Measurements from ENCODE around the gene HOXA10. TPM values are rescaled to one million over a fixed set of nuclear protein-coding genes. Genes with fewer than 3 reads are reported as not detected.

The HOXA10 gene
- total RNA-seq, 2 experiments from 2014 or later, result not detected

DNA sequence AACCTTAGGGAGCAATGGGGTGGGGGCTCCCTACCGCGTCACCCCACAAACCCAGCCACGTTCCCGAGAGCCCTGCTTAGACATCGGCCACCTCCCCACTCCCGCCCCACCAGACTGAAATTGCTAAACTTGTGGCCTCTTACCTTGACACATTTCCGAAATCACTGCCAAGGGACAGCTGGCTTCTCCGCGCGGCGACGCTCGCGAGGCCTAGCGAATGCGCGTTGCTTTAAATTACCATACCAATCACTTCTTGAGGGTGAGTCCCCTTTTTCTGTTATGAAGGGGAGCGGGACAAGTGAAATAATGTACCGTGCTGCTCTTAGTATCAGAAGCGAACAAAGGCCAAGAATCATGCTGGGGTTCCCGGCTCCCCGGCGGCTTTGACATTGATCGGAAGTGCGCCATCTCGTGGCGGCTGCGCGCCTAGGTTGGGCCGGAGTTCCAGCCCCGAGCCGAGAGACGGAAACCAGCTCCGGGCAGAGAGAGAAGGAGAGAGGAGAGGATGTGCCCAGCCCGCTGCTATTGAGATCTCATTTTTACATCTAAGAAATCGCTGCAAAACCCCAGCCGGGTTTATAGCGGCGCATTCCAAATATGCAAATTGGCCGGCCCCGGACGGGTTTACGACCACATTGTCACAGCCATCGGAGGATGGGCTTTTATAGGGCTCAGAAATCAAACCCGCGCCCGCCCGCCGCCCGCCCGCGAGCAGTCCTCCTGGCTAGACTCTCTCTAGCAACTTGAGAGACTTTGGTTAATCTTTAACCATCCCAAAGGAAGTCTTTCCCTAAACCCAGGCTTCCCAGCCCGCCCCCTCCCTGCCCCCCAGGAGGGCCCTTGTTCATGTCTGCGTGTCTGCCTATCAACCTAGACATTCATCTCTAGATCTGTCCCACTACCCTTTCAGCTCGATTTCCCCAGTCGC lies 5.6 kb upstream of the HOXA10 start:
- H3K4me1 Mint-ChIP-seq (ENCODE audit: low read depth), result peaks cover 8% of the 10 kb centered on the region
- CTCF ChIA-PET, result interaction anchor here (0.6 to 2.3 kb wide), 19 partner anchors 9 to 735 kb away, joined by 3 to 11 read pairs (median 4); no protein-coding TSS in a partner anchor
- no peak overlapping the region for H3K27ac Mint-ChIP-seq
- DNase-seq, result peak; percentile 57
- peak overlapping the region; percentile 4 for H3K4me3 Mint-ChIP-seq
- H3K27me3 Mint-ChIP-seq (ENCODE audit: low read depth), result peaks cover 72% of the 10 kb centered on the region
- H3K9me3 Mint-ChIP-seq, result no peaks in the 10 kb centered on the region
- H3K36me3 Mint-ChIP-seq (ENCODE audit: low read depth), result no peaks in the 10 kb centered on the region
- intact Hi-C loops (cut with micrococcal nuclease), result no loop called here

- Mint-ChIP-seq H3K36me3 (ENCODE audit: low read depth) (no peaks in the 10 kb centered on the region), H3K4me1 (ENCODE audit: low read depth) (peaks cover 8% of the 10 kb centered on the region), H3K9me3 (no peaks in the 10 kb centered on the region), H3K4me3 (no peak overlapping the region), H3K27ac (no peak overlapping the region), H3K27me3 (ENCODE audit: low read depth) (peaks cover 71% of the 10 kb centered on the region)
- no peak for DNase-seq
- CTCF ChIA-PET, result interaction anchor here (0.6 to 2.3 kb wide), 20 partner anchors 8 to 1252 kb away, joined by 3 to 11 read pairs (median 4); no protein-coding TSS in a partner anchor
- intact Hi-C loops (cut with micrococcal nuclease), result no loop called here
Measured at GRCh38 chr7:27179030-27179429, 4.9 kb upstream of the HOXA10 start.

DNA sequence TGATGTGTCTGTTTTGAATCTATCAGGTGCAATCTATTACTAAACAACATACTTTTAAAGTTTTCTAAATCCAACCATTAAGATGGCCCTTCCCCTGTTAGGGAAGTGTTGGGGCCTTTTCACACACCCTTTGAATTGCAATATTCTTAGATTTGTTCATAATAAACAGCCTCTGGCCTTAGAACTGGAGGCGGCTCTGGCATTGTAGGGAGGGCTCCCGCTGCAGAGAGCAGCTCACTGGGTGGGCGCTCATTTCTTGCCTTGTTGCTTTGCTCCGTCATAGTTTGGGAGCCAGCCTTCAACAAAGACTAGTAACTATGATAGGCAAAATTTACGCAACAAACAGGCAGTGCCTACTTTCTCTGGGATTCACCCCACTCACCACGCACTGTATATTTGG lies 4.2 kb upstream of the HOXA10 start:
- intact Hi-C loops (cut with micrococcal nuclease), result no loop called here
- no peaks in the 10 kb centered on the region for H3K9me3 Mint-ChIP-seq
- H3K27me3 Mint-ChIP-seq (ENCODE audit: low read depth), result peaks cover 67% of the 10 kb centered on the region
- H3K4me1 Mint-ChIP-seq (ENCODE audit: low read depth), result peaks cover 8% of the 10 kb centered on the region
- H3K36me3 Mint-ChIP-seq (ENCODE audit: low read depth), result no peaks in the 10 kb centered on the region
- no peak for DNase-seq
- CTCF ChIA-PET, result interaction anchor here (0.7 to 2.3 kb wide), 6 partner anchors 12 to 1252 kb away, joined by 3 to 11 read pairs (median 6); no protein-coding TSS in a partner anchor
- H3K4me3 Mint-ChIP-seq, result no peak overlapping the region
- no peak overlapping the region for H3K27ac Mint-ChIP-seq

DNA sequence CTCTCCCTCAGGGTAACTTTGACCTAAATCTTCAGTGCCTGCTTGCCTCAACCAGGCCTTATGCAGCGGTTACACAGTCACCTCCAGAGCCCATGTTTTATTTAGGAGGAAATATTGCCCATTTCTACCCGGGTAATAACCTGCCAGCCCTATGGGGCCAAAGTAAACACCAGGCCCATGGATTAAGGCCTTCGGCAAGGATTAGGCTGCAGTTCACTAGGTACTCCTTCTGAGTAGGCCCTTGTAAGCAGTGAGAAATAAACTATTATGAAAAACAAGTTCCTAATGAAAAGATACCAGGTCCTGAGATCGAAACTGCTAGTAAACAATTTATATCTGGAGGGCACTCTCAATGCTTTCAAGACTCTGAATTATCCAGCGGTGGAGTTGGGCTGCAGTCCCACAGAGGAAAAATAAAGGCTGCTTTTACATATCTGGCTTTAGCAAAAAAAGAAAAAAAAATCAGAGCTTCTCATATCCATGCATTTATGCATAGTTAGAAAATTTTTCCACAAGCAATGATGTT lies 3.7 kb upstream of the HOXA10 start:
- H3K4me3 Mint-ChIP-seq, result no peak overlapping the region
- H3K27me3 Mint-ChIP-seq (ENCODE audit: low read depth), result peaks cover 64% of the 10 kb centered on the region
- no peak overlapping the region for H3K27ac Mint-ChIP-seq
- no peaks in the 10 kb centered on the region for H3K9me3 Mint-ChIP-seq
- intact Hi-C loops (cut with micrococcal nuclease), result no loop called here
- peaks cover 7% of the 10 kb centered on the region for H3K4me1 Mint-ChIP-seq (ENCODE audit: low read depth)
- H3K36me3 Mint-ChIP-seq (ENCODE audit: low read depth), result no peaks in the 10 kb centered on the region
- DNase-seq, result no peak
- CTCF ChIA-PET, result interaction anchor here (0.9 to 2.3 kb wide), 2 partner anchors 12 to 14 kb away, joined by 3 to 11 read pairs; no protein-coding TSS in a partner anchor

- Mint-ChIP-seq H3K27ac (no peak overlapping the region), H3K36me3 (ENCODE audit: low read depth) (no peaks in the 10 kb centered on the region), H3K9me3 (no peaks in the 10 kb centered on the region), H3K4me3 (no peak overlapping the region), H3K4me1 (ENCODE audit: low read depth) (peaks cover 9% of the 10 kb centered on the region), H3K27me3 (ENCODE audit: low read depth) (peaks cover 64% of the 10 kb centered on the region)
- CTCF ChIA-PET, result interaction anchor here (0.7 to 1.3 kb wide), 3 partner anchors 15 to 77 kb away, joined by 3 read pairs; no protein-coding TSS in a partner anchor
- DNase-seq, result no peak
- intact Hi-C loops (cut with micrococcal nuclease), result no loop called here
Measured at GRCh38 chr7:27176962-27177794, 3.1 kb upstream of the HOXA10 start.

DNA sequence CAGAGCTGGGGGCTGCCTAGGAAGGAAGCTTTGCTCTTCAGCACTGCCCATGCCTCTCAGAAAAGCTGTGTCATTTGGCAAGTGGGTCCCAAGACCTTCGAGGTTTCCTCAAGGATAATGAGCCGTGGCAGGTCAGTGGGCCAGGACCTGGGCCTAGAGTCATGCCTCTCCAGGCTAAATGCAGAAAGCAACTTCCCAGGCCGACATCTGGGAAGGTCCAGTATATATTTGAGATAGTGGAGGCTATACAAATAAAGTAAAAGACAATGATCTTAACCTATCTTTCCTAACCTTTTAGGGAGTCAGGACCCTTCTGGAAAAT lies 2.4 kb upstream of the HOXA10 start:
- Mint-ChIP-seq H3K27ac (no peak overlapping the region), H3K36me3 (ENCODE audit: low read depth) (no peaks in the 10 kb centered on the region), H3K9me3 (no peaks in the 10 kb centered on the region), H3K4me3 (no peak overlapping the region), H3K4me1 (ENCODE audit: low read depth) (peaks cover 15% of the 10 kb centered on the region), H3K27me3 (ENCODE audit: low read depth) (peaks cover 65% of the 10 kb centered on the region)
- no peak for DNase-seq
- CTCF ChIA-PET, result interaction anchor here (0.7 to 1.3 kb wide), 2 partner anchors 18 to 78 kb away, joined by 3 read pairs; no protein-coding TSS in a partner anchor
- intact Hi-C loops (cut with micrococcal nuclease), result no loop called here

DNA sequence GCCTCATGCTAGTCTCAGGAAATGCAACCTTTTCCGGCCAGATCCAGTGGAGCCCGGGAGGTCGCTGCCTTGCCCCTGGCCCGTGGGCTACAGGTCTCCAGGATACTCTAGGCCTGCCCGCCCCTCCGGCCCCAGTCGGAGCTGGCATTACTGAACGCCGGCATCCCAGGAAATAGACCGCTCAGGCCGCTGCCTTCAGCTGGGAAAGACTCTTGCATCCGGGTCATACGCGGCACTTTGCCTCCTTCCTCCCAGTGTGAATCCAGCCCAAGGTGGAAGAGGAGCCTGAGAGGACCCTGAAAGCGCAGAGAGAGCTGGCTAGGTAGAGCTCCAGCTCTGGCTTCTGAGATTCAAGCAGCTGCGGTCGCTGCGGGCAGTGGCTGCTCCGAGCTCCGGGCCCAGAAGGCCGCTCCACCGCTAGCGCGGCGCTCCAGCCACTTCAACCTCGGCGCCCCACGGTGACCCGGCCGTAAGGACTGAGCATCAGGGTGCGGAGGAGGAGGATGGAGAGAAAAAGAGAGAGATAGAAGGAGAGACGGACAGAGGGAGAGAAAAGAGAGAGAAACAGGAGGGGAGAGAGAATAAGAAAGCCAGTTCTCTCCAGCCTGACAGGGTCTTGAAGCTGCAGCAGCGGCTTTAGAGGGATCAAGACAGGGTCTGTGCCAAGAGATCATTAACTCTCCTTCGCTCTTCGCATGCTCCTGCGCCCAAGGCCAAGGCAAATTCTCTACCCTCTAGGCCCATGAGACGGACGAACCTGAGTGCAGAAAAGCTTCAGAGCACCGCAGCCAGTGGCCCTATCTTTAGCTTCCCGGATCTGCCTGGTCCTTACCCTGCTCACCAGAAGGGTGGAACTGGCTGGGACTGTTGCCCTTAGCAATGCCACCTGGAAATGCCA lies 1.8 kb upstream of the HOXA10 start:
- Mint-ChIP-seq H3K4me1 (ENCODE audit: low read depth) (peaks cover 20% of the 10 kb centered on the region), H3K36me3 (ENCODE audit: low read depth) (no peaks in the 10 kb centered on the region), H3K27ac (no peak overlapping the region), H3K4me3 (no peak overlapping the region), H3K27me3 (ENCODE audit: low read depth) (peaks cover 65% of the 10 kb centered on the region), H3K9me3 (no peaks in the 10 kb centered on the region)
- CTCF ChIA-PET, result interaction anchor here (1.3 to 1.6 kb wide), 2 partner anchors 19 to 27 kb away, joined by 3 to 9 read pairs; no protein-coding TSS in a partner anchor
- intact Hi-C loops (cut with micrococcal nuclease), result no loop called here
- DNase-seq, result peak; percentile 3

GRCh38 chr7:27174874-27175625 lies 930 bp upstream of the HOXA10 start:
- Mint-ChIP-seq H3K4me3 (peak overlapping the region; percentile 21), H3K9me3 (no peaks in the 10 kb centered on the region), H3K4me1 (ENCODE audit: low read depth) (peaks cover 20% of the 10 kb centered on the region), H3K36me3 (ENCODE audit: low read depth) (no peaks in the 10 kb centered on the region), H3K27ac (no peak overlapping the region), H3K27me3 (ENCODE audit: low read depth) (peaks cover 68% of the 10 kb centered on the region)
- DNase-seq, result peak; percentile 2
- CTCF ChIA-PET, result interaction anchor here (0.7 to 1.6 kb wide), 2 partner anchors 26 to 493 kb away, joined by 3 to 9 read pairs; no protein-coding TSS in a partner anchor
- intact Hi-C loops (cut with micrococcal nuclease), result loop anchor here (1.0 to 5.0 kb wide), 2 partner anchors 9 to 67 kb away; partner anchors contain the start of gene EVX1

DNA sequence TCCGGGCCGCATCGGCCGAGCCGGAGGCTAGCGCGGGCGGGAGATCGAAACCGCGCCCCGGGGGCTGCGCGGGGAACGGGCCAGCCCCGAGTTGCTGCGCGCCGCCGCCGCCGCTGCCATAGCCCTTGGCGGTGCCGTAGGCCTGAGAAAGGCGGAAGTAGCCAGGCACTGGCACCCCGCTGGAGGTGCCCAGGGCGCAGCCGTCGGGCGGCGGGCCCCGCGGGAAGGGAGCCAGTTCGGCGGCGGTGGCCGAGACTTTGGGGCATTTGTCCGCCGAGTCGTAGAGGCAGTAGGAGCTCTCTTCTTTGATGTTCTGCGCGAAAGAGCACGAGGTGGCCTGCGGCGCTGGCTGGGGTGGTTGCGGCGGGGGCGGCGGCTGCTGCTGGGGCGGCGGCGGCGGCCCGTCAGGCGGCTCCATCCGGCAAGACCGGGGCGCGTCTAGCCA lies 587 bp downstream of the HOXA10 start:
- CTCF ChIA-PET, result interaction anchor here (0.6 kb wide), 1 partner anchor 370 kb away, joined by 3 read pairs; no protein-coding TSS in a partner anchor
- Mint-ChIP-seq H3K27me3 (ENCODE audit: low read depth) (peaks cover 65% of the 10 kb centered on the region), H3K4me3 (no peak overlapping the region), H3K36me3 (ENCODE audit: low read depth) (no peaks in the 10 kb centered on the region), H3K9me3 (no peaks in the 10 kb centered on the region), H3K27ac (no peak overlapping the region), H3K4me1 (ENCODE audit: low read depth) (peaks cover 24% of the 10 kb centered on the region)
- DNase-seq, result no peak
- intact Hi-C loops (cut with micrococcal nuclease), result loop anchor here (5.0 kb wide), 1 partner anchor 69 kb away; the partner anchor contains the start of gene EVX1

DNA sequence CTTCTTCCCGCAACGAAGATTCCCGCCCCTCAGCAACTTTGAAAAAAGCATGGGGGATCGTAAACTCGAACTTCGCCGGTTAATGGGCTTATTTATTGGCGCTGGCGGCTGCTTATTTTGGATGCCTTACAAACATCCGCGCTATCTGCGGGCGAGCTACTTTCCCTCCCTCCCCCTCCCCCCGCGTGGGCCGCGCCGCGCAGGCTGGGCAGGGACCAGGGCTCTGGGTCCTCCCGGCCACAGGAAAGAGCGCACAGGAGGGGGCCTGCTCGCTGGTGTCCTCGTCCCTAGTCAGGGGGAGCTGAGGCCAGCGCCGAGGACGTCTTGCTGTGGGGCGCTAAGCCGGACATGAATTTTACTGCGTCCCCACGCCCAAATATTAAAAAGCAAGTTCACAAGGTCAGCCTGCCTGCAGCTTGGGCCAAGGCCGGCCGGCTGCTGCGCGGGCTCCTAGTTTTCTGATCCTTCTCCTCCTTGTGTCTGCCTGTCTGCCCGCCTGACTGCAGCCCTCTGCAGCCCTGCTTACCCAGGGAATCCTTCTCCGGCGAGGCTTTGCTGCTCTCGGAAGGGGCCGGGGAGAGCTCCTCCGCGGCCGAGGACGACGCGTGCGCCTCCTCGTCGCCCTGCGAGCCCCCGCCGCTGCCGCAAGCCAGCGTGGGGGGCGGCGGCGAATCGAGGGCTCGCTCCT lies 1.2 kb downstream of the HOXA10 start:
- intact Hi-C loops (cut with micrococcal nuclease), result loop anchor here (5.0 kb wide), 1 partner anchor 69 kb away; the partner anchor contains the start of gene EVX1
- H3K4me1 Mint-ChIP-seq (ENCODE audit: low read depth), result peaks cover 25% of the 10 kb centered on the region
- H3K27ac Mint-ChIP-seq, result no peak overlapping the region
- no peak for DNase-seq
- CTCF ChIA-PET, result interaction anchor here (0.9 kb wide), 1 partner anchor 10 kb away, joined by 4 read pairs; no protein-coding TSS in a partner anchor
- peaks cover 66% of the 10 kb centered on the region for H3K27me3 Mint-ChIP-seq (ENCODE audit: low read depth)
- no peaks in the 10 kb centered on the region for H3K36me3 Mint-ChIP-seq (ENCODE audit: low read depth)
- no peak overlapping the region for H3K4me3 Mint-ChIP-seq
- H3K9me3 Mint-ChIP-seq, result no peaks in the 10 kb centered on the region

Measured in activated naive CD4-positive, alpha-beta T cell treated with anti-CD3 and anti-CD28 coated beads for 36 hours (primary cell).